GM23338 (cell line): ENCODE measurements around the gene MICAL3.
A peak's percentile ranks its signal among the peaks of the same experiment; 100 is the strongest.

Source experiments
- CTCF ChIP-seq, 2 experiments: fragments of 200-600 bp in 1 of 2; sonication (generic) in 1 of 2; conservative IDR thresholded peaks; 2 replicates each; pipeline versions ENCODE4 v1.5.1 to v1.6.1; 2016 to 2017; ENCODE audit warnings: antibody characterized with exemption in 2 of 2, low read depth in 2 of 2, mild to moderate bottlenecking in 2 of 2, moderate library complexity in 1 of 2
- TF ChIP-seq, protein P1 (sequence below): IDR thresholded peaks from 2 replicates; pipeline ENCODE4 v1.6.1; 2016; ENCODE audit warnings: antibody characterized with exemption

- TF ChIP-seq, protein P1, sequence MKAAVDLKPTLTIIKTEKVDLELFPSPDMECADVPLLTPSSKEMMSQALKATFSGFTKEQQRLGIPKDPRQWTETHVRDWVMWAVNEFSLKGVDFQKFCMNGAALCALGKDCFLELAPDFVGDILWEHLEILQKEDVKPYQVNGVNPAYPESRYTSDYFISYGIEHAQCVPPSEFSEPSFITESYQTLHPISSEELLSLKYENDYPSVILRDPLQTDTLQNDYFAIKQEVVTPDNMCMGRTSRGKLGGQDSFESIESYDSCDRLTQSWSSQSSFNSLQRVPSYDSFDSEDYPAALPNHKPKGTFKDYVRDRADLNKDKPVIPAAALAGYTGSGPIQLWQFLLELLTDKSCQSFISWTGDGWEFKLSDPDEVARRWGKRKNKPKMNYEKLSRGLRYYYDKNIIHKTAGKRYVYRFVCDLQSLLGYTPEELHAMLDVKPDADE = no peak
- peak; percentile 19 to 60; a peak in 2 of 4 replicates for TF ChIP-seq CTCF (conservative IDR thresholded peaks at IDR 0.05; ENCODE audit: low read depth in 2 of 2)
Measured at GRCh38 chr22:18065256-18065655, 40.9 kb upstream of the MICAL3 start.
